NB4 (cell line): ENCODE data around the gene NPAT.
A peak's percentile ranks its signal among the peaks of the same experiment; 100 is the strongest.
"Not testable (repeated sequence)": the region's sequence is repeated elsewhere in the genome, so short reads cannot be mapped to it uniquely, and the experiment has no call there.

ENCODE experiments used
- DNase-seq: peaks from one replicate; pipeline ENCODE4 v3.0.0; 2010; ENCODE audit warnings: low read depth
- H3K4me3 ChIP-seq: one replicate; pipeline ENCODE4 v1.5.1; 2011; ENCODE audit warnings: mild to moderate bottlenecking, low read depth, low read length, moderate library complexity
- CTCF ChIP-seq: IDR thresholded peaks from one replicate; pipeline ENCODE4 v1.5.1; 2012; ENCODE audit warnings: low read depth, low read length
- MAX ChIP-seq: IDR thresholded peaks from 2 replicates; pipeline ENCODE4 v1.6.1; 2011; ENCODE audit warnings: low read depth, low read length
- MYC ChIP-seq: IDR thresholded peaks from 2 replicates; pipeline ENCODE4 v1.6.1; 2011; ENCODE audit warnings: low read depth, low read length
- POLR2A ChIP-seq: IDR thresholded peaks from 2 replicates; pipeline ENCODE4 v1.6.1; 2011; ENCODE audit warnings: mild to moderate bottlenecking; ENCODE audit not compliant: insufficient read length; ENCODE audit errors: extremely low read depth

The NPAT gene

GRCh38 chr11:108128772-108129171, 93.7 kb downstream of the NPAT start:
- no peak overlapping the region for H3K4me3 ChIP-seq
- TF ChIP-seq MYC (no peak), MAX (no peak), POLR2A (no peak), CTCF (no peak)
- DNase-seq, result no peak

- TF ChIP-seq MAX, result no peak
- no peak for TF ChIP-seq POLR2A
- no peak for TF ChIP-seq MYC
- no peak for TF ChIP-seq CTCF
- no peak for DNase-seq
- no peak overlapping the region for H3K4me3 ChIP-seq
Measured at GRCh38 chr11:108125096-108125495, 97.3 kb downstream of the NPAT start.

- TF ChIP-seq CTCF (no peak), POLR2A (no peak), MAX (no peak), MYC (no peak)
- H3K4me3 ChIP-seq, result peak overlapping the region; percentile 79
- peak; percentile 27 for DNase-seq
Measured at GRCh38 chr11:108122166-108122628, 100.2 kb downstream of the NPAT start.

- TF ChIP-seq MYC (peak; percentile 73), CTCF (no peak), POLR2A (peak; percentile 93), MAX (peak; percentile 93)
- DNase-seq, result peak; percentile 95
- peak within 1 kb of the TSS; percentile 79 for H3K4me3 ChIP-seq
Measured at GRCh38 chr11:108121274-108122155, 100.9 kb downstream of the NPAT start, which contains the start of gene ACAT1. Gene ACAT1, plus strand, starts transcription at chr11:108121567. Its CDS starts 40 bp downstream, at chr11:108121607.

GRCh38 chr11:108120936-108121273, 101.5 kb downstream of the NPAT start:
- DNase-seq, result not testable (repeated sequence)
- peak overlapping the region; percentile 51 for H3K4me3 ChIP-seq

GRCh38 chr11:108117746-108118371, 104.6 kb downstream of the NPAT start:
- TF ChIP-seq POLR2A (no peak), MYC (no peak), CTCF (no peak), MAX (no peak)

More at GRCh38 chr11:108117746-108118371, 104.6 kb downstream of the NPAT start:
- H3K4me3 ChIP-seq, result no peak overlapping the region
- DNase-seq, result peak; percentile 75
